Measurements from ENCODE around the gene SNCB. TPM values are rescaled to one million over a fixed set of nuclear protein-coding genes. Genes with fewer than 3 reads are reported as not detected.

SNCB gene
- total RNA-seq, 5 donors from 2014 or later (not counting 1 experiment from before 2014, with no cell fraction given) = not detected

- ATAC-seq (replicated peaks in 1 of 4) (no peak), DNase-seq (no peak)
- peaks cover 0 to 8% (median 2%) of the 10 kb centered on the region in 3 donors for H3K4me1 Mint-ChIP-seq
- H3K36me3 ChIP-seq (ENCODE audit: control insufficient read depth in 2 of 2, extremely low read depth in 1 of 2, insufficient read depth in 1 of 2, low read length in 1 of 2) = no peaks in the 10 kb centered on the region
- no peaks in the 10 kb centered on the region for H3K36me3 Mint-ChIP-seq
- H3K4me1 ChIP-seq (ENCODE audit: control insufficient read depth in 1 of 2, extremely low read depth in 1 of 2, insufficient read depth in 2 of 2, low read length in 2 of 2) = peaks cover 0 to 8% of the 10 kb centered on the region in 2 experiments
- no peak overlapping the region for H3K4me3 Mint-ChIP-seq
- peaks cover 0 to 7% of the 10 kb centered on the region in 2 experiments for H3K27me3 ChIP-seq (replicated peaks in 1 of 2; ENCODE audit: control insufficient read depth in 2 of 2, extremely low read depth in 1 of 2, insufficient read depth in 2 of 2, low read length in 1 of 2)
- no peak overlapping the region for H3K4me3 ChIP-seq (ENCODE audit: control insufficient read depth in 1 of 2, extremely low read depth in 1 of 2, low read length in 1 of 2)
- H3K27me3 Mint-ChIP-seq = no peaks in the 10 kb centered on the region
- no peak overlapping the region for H3K27ac Mint-ChIP-seq
- POLR2A ChIA-PET = no interaction called here
- WGBS (ENCODE audit: insufficient coverage) = 93% methylated on average over 2 of the region's 4 CpGs
- no peak overlapping the region for H3K27ac ChIP-seq (ENCODE audit: low read length)
- no peaks in the 10 kb centered on the region for H3K9me3 ChIP-seq
- H3K9me3 Mint-ChIP-seq = no peaks in the 10 kb centered on the region
- CTCF ChIA-PET = interaction anchor here in 1 of 2 donors (1.2 kb wide), 1 partner anchor 849 kb away, joined by 3 read pairs; no protein-coding TSS in a partner anchor
Observed at GRCh38 chr5:176579323-176579722, 51.0 kb downstream of the SNCB start.

- H3K36me3 ChIP-seq (ENCODE audit: control insufficient read depth in 2 of 2, extremely low read depth in 1 of 2, insufficient read depth in 1 of 2, low read length in 1 of 2) = no peaks in the 10 kb centered on the region
- ChIA-PET CTCF (interaction anchor here in 1 of 2 donors (0.6 to 1.2 kb wide), 3 partner anchors 9 to 848 kb away, joined by 3 read pairs; partner anchors contain the start of gene RNF44), POLR2A (no interaction called here)
- no peaks in the 10 kb centered on the region for H3K9me3 ChIP-seq
- H3K4me3 ChIP-seq (ENCODE audit: control insufficient read depth in 1 of 2, extremely low read depth in 1 of 2, low read length in 1 of 2) = no peak overlapping the region
- peak overlapping the region in 1 of 2 donors; percentile 55 for H3K27ac Mint-ChIP-seq
- no peaks in the 10 kb centered on the region for H3K36me3 Mint-ChIP-seq
- H3K27ac ChIP-seq (ENCODE audit: low read length) = no peak overlapping the region
- no peak overlapping the region for H3K4me3 Mint-ChIP-seq
- ATAC-seq (replicated peaks in 1 of 4) (peak in 3 of 4 experiments; percentile 50 to 67 (median 50)), DNase-seq (peak in 29 of 35 experiments; percentile 8 to 63 (median 31))
- H3K9me3 Mint-ChIP-seq = no peaks in the 10 kb centered on the region
- H3K4me1 Mint-ChIP-seq = peaks cover 5 to 8% (median 8%) of the 10 kb centered on the region in 3 donors
- H3K4me1 ChIP-seq (ENCODE audit: control insufficient read depth in 1 of 2, extremely low read depth in 1 of 2, insufficient read depth in 2 of 2, low read length in 2 of 2) = peaks cover 0 to 14% of the 10 kb centered on the region in 2 experiments
- 55% methylated on average over 9 of the region's 15 CpGs for WGBS (ENCODE audit: insufficient coverage)
- no peaks in the 10 kb centered on the region for H3K27me3 Mint-ChIP-seq
- H3K27me3 ChIP-seq (replicated peaks in 1 of 2; ENCODE audit: control insufficient read depth in 2 of 2, extremely low read depth in 1 of 2, insufficient read depth in 2 of 2, low read length in 1 of 2) = peaks cover 0 to 10% of the 10 kb centered on the region in 2 experiments
Observed at GRCh38 chr5:176578391-176578808, 51.9 kb downstream of the SNCB start.

- Mint-ChIP-seq H3K4me1 (peaks cover 5 to 14% (median 8%) of the 10 kb centered on the region in 3 donors), H3K4me3 (no peak overlapping the region), H3K27ac (no peak overlapping the region), H3K9me3 (no peaks in the 10 kb centered on the region), H3K27me3 (no peaks in the 10 kb centered on the region), H3K36me3 (no peaks in the 10 kb centered on the region)
- CTCF ChIA-PET = no interaction called here
- Histone ChIP-seq H3K27ac (ENCODE audit: low read length) (no peak overlapping the region), H3K4me1 (ENCODE audit: control insufficient read depth in 1 of 2, extremely low read depth in 1 of 2, insufficient read depth in 2 of 2, low read length in 2 of 2) (peaks cover 0 to 14% of the 10 kb centered on the region in 2 experiments), H3K27me3 (replicated peaks in 1 of 2; ENCODE audit: control insufficient read depth in 2 of 2, extremely low read depth in 1 of 2, insufficient read depth in 2 of 2, low read length in 1 of 2) (peaks cover 0 to 15% of the 10 kb centered on the region in 2 experiments), H3K36me3 (ENCODE audit: control insufficient read depth in 2 of 2, extremely low read depth in 1 of 2, insufficient read depth in 1 of 2, low read length in 1 of 2) (no peaks in the 10 kb centered on the region), H3K4me3 (ENCODE audit: control insufficient read depth in 1 of 2, extremely low read depth in 1 of 2, low read length in 1 of 2) (no peak overlapping the region), H3K9me3 (no peaks in the 10 kb centered on the region)
- 85% methylated on average over 34 of the region's 36 CpGs for WGBS (ENCODE audit: insufficient coverage)
- ATAC-seq (replicated peaks in 1 of 4) (no peak), DNase-seq (no peak)
- POLR2A ChIA-PET = no interaction called here
Observed at GRCh38 chr5:176577312-176578176, 52.8 kb downstream of the SNCB start.

- no peak overlapping the region for H3K27ac Mint-ChIP-seq
- POLR2A ChIA-PET = no interaction called here
- WGBS (ENCODE audit: insufficient coverage) = 90% methylated on average over 32 of the region's 37 CpGs
Observed at GRCh38 chr5:176575488-176576422, 54.6 kb downstream of the SNCB start.

GRCh38 chr5:176575066-176575465, 55.3 kb downstream of the SNCB start:
- H3K4me1 Mint-ChIP-seq = peaks cover 5 to 14% (median 8%) of the 10 kb centered on the region in 3 donors
- H3K27ac Mint-ChIP-seq = no peak overlapping the region

More at GRCh38 chr5:176575488-176576422, 54.6 kb downstream of the SNCB start:
- no peaks in the 10 kb centered on the region for H3K36me3 Mint-ChIP-seq
- Histone ChIP-seq H3K27me3 (replicated peaks in 1 of 2; ENCODE audit: control insufficient read depth in 2 of 2, extremely low read depth in 1 of 2, insufficient read depth in 2 of 2, low read length in 1 of 2) (peaks cover 0 to 19% of the 10 kb centered on the region in 2 experiments), H3K27ac (ENCODE audit: low read length) (no peak overlapping the region), H3K36me3 (ENCODE audit: control insufficient read depth in 2 of 2, extremely low read depth in 1 of 2, insufficient read depth in 1 of 2, low read length in 1 of 2) (no peaks in the 10 kb centered on the region), H3K4me3 (ENCODE audit: control insufficient read depth in 1 of 2, extremely low read depth in 1 of 2, low read length in 1 of 2) (no peak overlapping the region), H3K4me1 (ENCODE audit: control insufficient read depth in 1 of 2, extremely low read depth in 1 of 2, insufficient read depth in 2 of 2, low read length in 2 of 2) (peaks cover 0 to 14% of the 10 kb centered on the region in 2 experiments), H3K9me3 (no peaks in the 10 kb centered on the region)
- H3K4me1 Mint-ChIP-seq = peaks cover 5 to 14% (median 8%) of the 10 kb centered on the region in 3 donors
- H3K4me3 Mint-ChIP-seq = no peak overlapping the region
- ATAC-seq (replicated peaks in 1 of 4) (no peak), DNase-seq (no peak)
- H3K9me3 Mint-ChIP-seq = no peaks in the 10 kb centered on the region
- CTCF ChIA-PET = no interaction called here
- H3K27me3 Mint-ChIP-seq = peaks cover 0 to 4% of the 10 kb centered on the region in 2 donors

GRCh38 chr5:176574297-176574591, 56.1 kb downstream of the SNCB start:
- H3K4me1 Mint-ChIP-seq = peaks cover 5 to 14% (median 8%) of the 10 kb centered on the region in 3 donors
- H3K9me3 Mint-ChIP-seq = no peaks in the 10 kb centered on the region
- CTCF ChIA-PET = interaction anchor here in 1 of 2 donors (1.1 kb wide), 1 partner anchor 13 kb away, joined by 5 read pairs; no protein-coding TSS in a partner anchor

More at GRCh38 chr5:176575066-176575465, 55.3 kb downstream of the SNCB start:
- DNase-seq (no peak), ATAC-seq (replicated peaks in 1 of 4) (no peak)
- no peak overlapping the region for H3K4me3 ChIP-seq (ENCODE audit: control insufficient read depth in 1 of 2, extremely low read depth in 1 of 2, low read length in 1 of 2)
- H3K27me3 Mint-ChIP-seq = peaks cover 0 to 4% of the 10 kb centered on the region in 2 donors
- peaks cover 0 to 19% of the 10 kb centered on the region in 2 experiments for H3K27me3 ChIP-seq (replicated peaks in 1 of 2; ENCODE audit: control insufficient read depth in 2 of 2, extremely low read depth in 1 of 2, insufficient read depth in 2 of 2, low read length in 1 of 2)
- H3K4me3 Mint-ChIP-seq = no peak overlapping the region
- peaks cover 0 to 14% of the 10 kb centered on the region in 2 experiments for H3K4me1 ChIP-seq (ENCODE audit: control insufficient read depth in 1 of 2, extremely low read depth in 1 of 2, insufficient read depth in 2 of 2, low read length in 2 of 2)
- ChIA-PET CTCF (no interaction called here), POLR2A (no interaction called here)
- 78% methylated on average over 4 of the region's 14 CpGs for WGBS (ENCODE audit: insufficient coverage)
- H3K36me3 ChIP-seq (ENCODE audit: control insufficient read depth in 2 of 2, extremely low read depth in 1 of 2, insufficient read depth in 1 of 2, low read length in 1 of 2) = no peaks in the 10 kb centered on the region
- H3K36me3 Mint-ChIP-seq = no peaks in the 10 kb centered on the region
- H3K27ac ChIP-seq (ENCODE audit: low read length) = no peak overlapping the region
- no peaks in the 10 kb centered on the region for H3K9me3 ChIP-seq
- H3K9me3 Mint-ChIP-seq = no peaks in the 10 kb centered on the region

More at GRCh38 chr5:176574297-176574591, 56.1 kb downstream of the SNCB start:
- Mint-ChIP-seq H3K36me3 (no peaks in the 10 kb centered on the region), H3K27me3 (peaks cover 0 to 4% of the 10 kb centered on the region in 2 donors), H3K4me3 (no peak overlapping the region), H3K27ac (no peak overlapping the region)
- WGBS (ENCODE audit: insufficient coverage) = 35% methylated on average over 7 of the region's 10 CpGs
- no peak overlapping the region for H3K4me3 ChIP-seq (ENCODE audit: control insufficient read depth in 1 of 2, extremely low read depth in 1 of 2, low read length in 1 of 2)
- H3K36me3 ChIP-seq (ENCODE audit: control insufficient read depth in 2 of 2, extremely low read depth in 1 of 2, insufficient read depth in 1 of 2, low read length in 1 of 2) = no peaks in the 10 kb centered on the region
- POLR2A ChIA-PET = no interaction called here
- H3K27me3 ChIP-seq (replicated peaks in 1 of 2; ENCODE audit: control insufficient read depth in 2 of 2, extremely low read depth in 1 of 2, insufficient read depth in 2 of 2, low read length in 1 of 2) = peaks cover 0 to 19% of the 10 kb centered on the region in 2 experiments
- ATAC-seq (replicated peaks in 1 of 4) (no peak), DNase-seq (peak in 1 of 35 experiments; percentile 11)
- no peak overlapping the region for H3K27ac ChIP-seq (ENCODE audit: low read length)
- H3K4me1 ChIP-seq (ENCODE audit: control insufficient read depth in 1 of 2, extremely low read depth in 1 of 2, insufficient read depth in 2 of 2, low read length in 2 of 2) = peaks cover 0 to 14% of the 10 kb centered on the region in 2 experiments
- H3K9me3 ChIP-seq = no peaks in the 10 kb centered on the region

All from T-cell (primary cell).